K562 (cell line): ENCODE measurements around the gene CMTM8. TPM values are rescaled to one million over a fixed set of nuclear protein-coding genes. Genes with fewer than 3 reads are reported as not detected.

ENCODE experiments used
- ATF1 ChIP-seq, 2 experiments: fragments of 450-650 bp in 1 of 2; IDR thresholded peaks; 2 replicates each; pipeline ENCODE4 v1.6.1; 2016; ENCODE audit warnings: missing compliant biosample characterization in 1 of 2, missing genetic modification characterization in 1 of 2
- MIER1 ChIP-seq: fragments of 450-650 bp; IDR thresholded peaks from 2 replicates; pipeline ENCODE4 v1.6.1; 2016; ENCODE audit warnings: antibody characterized with exemption, mild to moderate bottlenecking, low read depth
- RBM39 ChIP-seq: fragments of 200-400 bp; formaldehyde crosslinking; optimal IDR thresholded peaks from 2 replicates; pipeline ENCODE3; 2018; ENCODE audit warnings: low read depth, low read length
- RFX1 ChIP-seq: fragments of 450-650 bp; IDR thresholded peaks from 2 replicates; pipeline ENCODE4 v1.6.1; 2016; ENCODE audit warnings: mild to moderate bottlenecking, moderate library complexity
- SMC3 ChIP-seq: conservative IDR thresholded peaks from 2 replicates; pipeline ENCODE4 v1.6.1; 2011; ENCODE audit warnings: low read depth, low read length, improper control_type of control experiment; ENCODE audit not compliant: insufficient read depth
- SNIP1 ChIP-seq: fragments of 450-650 bp; IDR thresholded peaks from 2 replicates; pipeline ENCODE4 v1.7.1; 2017; ENCODE audit warnings: low read depth, mild to moderate bottlenecking
- SRF ChIP-seq, 2 experiments: fragments of 250-450, 450-650 bp in 1 of 2; sonication (Bioruptor Pico) in 1 of 2; sonication (generic) in 1 of 2; formaldehyde crosslinking; IDR thresholded peaks; 2 replicates each; pipeline versions ENCODE4 v1.5.0 to v1.5.1; 2020 to 2022; ENCODE audit warnings: mild to moderate bottlenecking in 1 of 2, missing genetic modification reagents in 1 of 2
- U2AF2 ChIP-seq: fragments of 200-400 bp; formaldehyde crosslinking; optimal IDR thresholded peaks from 2 replicates; pipeline ENCODE3; 2017; ENCODE audit warnings: low read depth, mild to moderate bottlenecking, low read length
- WHSC1 ChIP-seq: IDR thresholded peaks from one replicate; pipeline ENCODE4 v1.6.1; 2012; ENCODE audit warnings: low read length, control low read depth, inconsistent platforms
- ZBED1 ChIP-seq: IDR thresholded peaks from 2 replicates; pipeline ENCODE4 v1.6.1; 2014
- polyA plus RNA-seq, 8 experiments: library from polyadenylated mRNA; depleted of rRNA in 4 of 8; stranded (reverse) in 5 of 8; unstranded in 3 of 8; fragments of >200 nt; fragmentation: Nextera tagmentation in 2 of 8; fragmentation: Illumina TruSeq in 1 of 8; extraction: Ambion mirVana in 2 of 8; extraction: Trizol in 1 of 8; gene quantifications; 2 replicates each; pipeline versions ENCODE4 v1.2.1 to v1.2.3, GENCODE V29; 2011 to 2014; ENCODE audit warnings: inconsistent platforms in 1 of 8, missing spikeins in 1 of 8
- total RNA-seq, 7 experiments: library from RNA; depleted of rRNA in 6 of 7; stranded (reverse); fragments of >200 nt in 6 of 7; fragmentation: Illumina TruSeq in 2 of 7; extraction: Trizol in 2 of 7; gene quantifications; 2 replicates each; pipeline versions ENCODE4 v1.2.1 to v1.2.3, GENCODE V29; 2011 to 2021; ENCODE audit warnings: low replicate concordance in 1 of 7
- TF ChIP-seq, protein P1 (sequence below), 2 experiments: fragments of 450-650 bp; formaldehyde crosslinking in 1 of 2; IDR thresholded peaks; 2 replicates each; pipeline versions ENCODE4 v1.4.0 to v1.6.1; 2014 to 2020; ENCODE audit warnings: mild to moderate bottlenecking in 2 of 2, borderline replicate concordance in 1 of 2, low read depth in 1 of 2
- TF ChIP-seq, protein P2 (sequence below), 2 experiments: IDR thresholded peaks; 2 replicates each; pipeline ENCODE4 v1.6.1; 2012; ENCODE audit warnings: improper control_type of control experiment in 2 of 2, low read depth in 2 of 2, low read length in 2 of 2, borderline replicate concordance in 1 of 2
- TF ChIP-seq, protein P3 (sequence below): fragments of 450-650 bp; formaldehyde crosslinking; IDR thresholded peaks from 2 replicates; pipeline ENCODE4 v1.4.0; 2020; ENCODE audit warnings: mild to moderate bottlenecking, moderate library complexity
- TF ChIP-seq, protein P4 (sequence below): fragments of 450-650 bp; IDR thresholded peaks from 2 replicates; pipeline ENCODE4 v1.6.1; 2016; ENCODE audit warnings: antibody characterized with exemption

CMTM8 gene
- total and polyA plus RNA-seq, 9 of the 15 experiments (the other 6 are each of a cell fraction or from before 2014, with no cell fraction given) = not detected

DNA sequence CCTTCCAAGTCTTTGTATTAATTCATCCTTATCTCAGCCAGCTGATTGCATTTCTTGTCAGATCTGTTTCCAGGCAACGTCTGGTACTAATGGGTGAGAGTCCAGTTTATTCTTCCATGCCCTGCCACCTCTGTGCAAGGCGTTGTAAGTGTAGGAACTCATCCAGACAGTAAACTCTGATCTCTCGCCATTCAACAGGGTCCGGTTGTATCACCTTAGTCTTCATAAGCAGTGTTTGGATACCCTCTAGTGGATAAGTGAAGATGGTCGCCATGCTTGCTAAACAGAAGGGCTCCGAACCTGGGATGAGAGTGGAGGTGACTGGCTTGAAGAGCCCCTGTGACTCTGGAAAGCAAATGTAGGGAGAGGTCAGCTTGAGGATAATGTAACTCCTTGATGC is 101.6 kb downstream of the CMTM8 start (continued):
- TF ChIP-seq, protein P1, sequence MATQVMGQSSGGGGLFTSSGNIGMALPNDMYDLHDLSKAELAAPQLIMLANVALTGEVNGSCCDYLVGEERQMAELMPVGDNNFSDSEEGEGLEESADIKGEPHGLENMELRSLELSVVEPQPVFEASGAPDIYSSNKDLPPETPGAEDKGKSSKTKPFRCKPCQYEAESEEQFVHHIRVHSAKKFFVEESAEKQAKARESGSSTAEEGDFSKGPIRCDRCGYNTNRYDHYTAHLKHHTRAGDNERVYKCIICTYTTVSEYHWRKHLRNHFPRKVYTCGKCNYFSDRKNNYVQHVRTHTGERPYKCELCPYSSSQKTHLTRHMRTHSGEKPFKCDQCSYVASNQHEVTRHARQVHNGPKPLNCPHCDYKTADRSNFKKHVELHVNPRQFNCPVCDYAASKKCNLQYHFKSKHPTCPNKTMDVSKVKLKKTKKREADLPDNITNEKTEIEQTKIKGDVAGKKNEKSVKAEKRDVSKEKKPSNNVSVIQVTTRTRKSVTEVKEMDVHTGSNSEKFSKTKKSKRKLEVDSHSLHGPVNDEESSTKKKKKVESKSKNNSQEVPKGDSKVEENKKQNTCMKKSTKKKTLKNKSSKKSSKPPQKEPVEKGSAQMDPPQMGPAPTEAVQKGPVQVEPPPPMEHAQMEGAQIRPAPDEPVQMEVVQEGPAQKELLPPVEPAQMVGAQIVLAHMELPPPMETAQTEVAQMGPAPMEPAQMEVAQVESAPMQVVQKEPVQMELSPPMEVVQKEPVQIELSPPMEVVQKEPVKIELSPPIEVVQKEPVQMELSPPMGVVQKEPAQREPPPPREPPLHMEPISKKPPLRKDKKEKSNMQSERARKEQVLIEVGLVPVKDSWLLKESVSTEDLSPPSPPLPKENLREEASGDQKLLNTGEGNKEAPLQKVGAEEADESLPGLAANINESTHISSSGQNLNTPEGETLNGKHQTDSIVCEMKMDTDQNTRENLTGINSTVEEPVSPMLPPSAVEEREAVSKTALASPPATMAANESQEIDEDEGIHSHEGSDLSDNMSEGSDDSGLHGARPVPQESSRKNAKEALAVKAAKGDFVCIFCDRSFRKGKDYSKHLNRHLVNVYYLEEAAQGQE (IDR thresholded peaks at IDR 0.05; ENCODE audit: borderline replicate concordance) = peak; percentile 38; the same call in 1 of the 2 replicates
- TF ChIP-seq, protein P1 (CRISPR knock-in tag; IDR thresholded peaks at IDR 0.05; ENCODE audit: low read depth) = no peak
- no peak for TF ChIP-seq RFX1
- TF ChIP-seq, protein P2, sequence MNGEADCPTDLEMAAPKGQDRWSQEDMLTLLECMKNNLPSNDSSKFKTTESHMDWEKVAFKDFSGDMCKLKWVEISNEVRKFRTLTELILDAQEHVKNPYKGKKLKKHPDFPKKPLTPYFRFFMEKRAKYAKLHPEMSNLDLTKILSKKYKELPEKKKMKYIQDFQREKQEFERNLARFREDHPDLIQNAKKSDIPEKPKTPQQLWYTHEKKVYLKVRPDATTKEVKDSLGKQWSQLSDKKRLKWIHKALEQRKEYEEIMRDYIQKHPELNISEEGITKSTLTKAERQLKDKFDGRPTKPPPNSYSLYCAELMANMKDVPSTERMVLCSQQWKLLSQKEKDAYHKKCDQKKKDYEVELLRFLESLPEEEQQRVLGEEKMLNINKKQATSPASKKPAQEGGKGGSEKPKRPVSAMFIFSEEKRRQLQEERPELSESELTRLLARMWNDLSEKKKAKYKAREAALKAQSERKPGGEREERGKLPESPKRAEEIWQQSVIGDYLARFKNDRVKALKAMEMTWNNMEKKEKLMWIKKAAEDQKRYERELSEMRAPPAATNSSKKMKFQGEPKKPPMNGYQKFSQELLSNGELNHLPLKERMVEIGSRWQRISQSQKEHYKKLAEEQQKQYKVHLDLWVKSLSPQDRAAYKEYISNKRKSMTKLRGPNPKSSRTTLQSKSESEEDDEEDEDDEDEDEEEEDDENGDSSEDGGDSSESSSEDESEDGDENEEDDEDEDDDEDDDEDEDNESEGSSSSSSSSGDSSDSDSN (IDR thresholded peaks at IDR 0.05; ENCODE audit: borderline replicate concordance in 1 of 2, low read depth in 2 of 2, low read length in 2 of 2) = no peak
- TF ChIP-seq U2AF2 = no peak
- TF ChIP-seq SRF (CRISPR knock-in tag; IDR thresholded peaks at IDR 0.05) = no peak
- TF ChIP-seq ATF1 (CRISPR knock-in tag; IDR thresholded peaks at IDR 0.05) = no peak
- no peak for TF ChIP-seq ATF1 (tag; IDR thresholded peaks at IDR 0.05)
- TF ChIP-seq, protein P3, sequence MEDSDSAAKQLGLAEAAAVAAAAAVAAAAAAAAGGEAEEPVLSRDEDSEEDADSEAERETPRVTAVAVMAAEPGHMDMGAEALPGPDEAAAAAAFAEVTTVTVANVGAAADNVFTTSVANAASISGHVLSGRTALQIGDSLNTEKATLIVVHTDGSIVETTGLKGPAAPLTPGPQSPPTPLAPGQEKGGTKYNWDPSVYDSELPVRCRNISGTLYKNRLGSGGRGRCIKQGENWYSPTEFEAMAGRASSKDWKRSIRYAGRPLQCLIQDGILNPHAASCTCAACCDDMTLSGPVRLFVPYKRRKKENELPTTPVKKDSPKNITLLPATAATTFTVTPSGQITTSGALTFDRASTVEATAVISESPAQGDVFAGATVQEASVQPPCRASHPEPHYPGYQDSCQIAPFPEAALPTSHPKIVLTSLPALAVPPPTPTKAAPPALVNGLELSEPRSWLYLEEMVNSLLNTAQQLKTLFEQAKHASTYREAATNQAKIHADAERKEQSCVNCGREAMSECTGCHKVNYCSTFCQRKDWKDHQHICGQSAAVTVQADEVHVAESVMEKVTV (CRISPR knock-in tag) = 0 out of 2 replicates have a peak, but pooled peaks have one; percentile 26
- TF ChIP-seq RBM39 = no peak
- TF ChIP-seq WHSC1 = no peak
- TF ChIP-seq SNIP1 = no peak
- TF ChIP-seq MIER1 = no peak
- TF ChIP-seq, protein P4, sequence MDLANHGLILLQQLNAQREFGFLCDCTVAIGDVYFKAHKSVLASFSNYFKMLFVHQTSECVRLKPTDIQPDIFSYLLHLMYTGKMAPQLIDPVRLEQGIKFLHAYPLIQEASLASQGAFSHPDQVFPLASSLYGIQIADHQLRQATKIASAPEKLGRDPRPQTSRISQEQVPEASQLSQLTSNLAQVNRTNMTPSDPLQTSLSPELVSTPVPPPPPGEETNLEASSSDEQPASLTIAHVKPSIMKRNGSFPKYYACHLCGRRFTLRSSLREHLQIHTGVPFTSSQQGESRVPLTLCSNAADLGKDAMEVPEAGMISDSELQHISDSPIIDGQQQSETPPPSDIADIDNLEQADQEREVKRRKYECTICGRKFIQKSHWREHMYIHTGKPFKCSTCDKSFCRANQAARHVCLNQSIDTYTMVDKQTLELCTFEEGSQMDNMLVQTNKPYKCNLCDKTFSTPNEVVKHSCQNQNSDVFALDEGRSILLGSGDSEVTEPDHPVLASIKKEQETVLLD = no peak
- TF ChIP-seq ZBED1 = no peak
- TF ChIP-seq SMC3 = peak; percentile 29; the same call in 1 of the 2 replicates
